Right forelimb (tissue), 1 donor: Measurements from ENCODE around the gene ARSG.

Source experiments
- DNase-seq: peaks from one replicate; pipeline ENCODE4 v3.0.0-alpha.2; 2018

ARSG gene

DNA sequence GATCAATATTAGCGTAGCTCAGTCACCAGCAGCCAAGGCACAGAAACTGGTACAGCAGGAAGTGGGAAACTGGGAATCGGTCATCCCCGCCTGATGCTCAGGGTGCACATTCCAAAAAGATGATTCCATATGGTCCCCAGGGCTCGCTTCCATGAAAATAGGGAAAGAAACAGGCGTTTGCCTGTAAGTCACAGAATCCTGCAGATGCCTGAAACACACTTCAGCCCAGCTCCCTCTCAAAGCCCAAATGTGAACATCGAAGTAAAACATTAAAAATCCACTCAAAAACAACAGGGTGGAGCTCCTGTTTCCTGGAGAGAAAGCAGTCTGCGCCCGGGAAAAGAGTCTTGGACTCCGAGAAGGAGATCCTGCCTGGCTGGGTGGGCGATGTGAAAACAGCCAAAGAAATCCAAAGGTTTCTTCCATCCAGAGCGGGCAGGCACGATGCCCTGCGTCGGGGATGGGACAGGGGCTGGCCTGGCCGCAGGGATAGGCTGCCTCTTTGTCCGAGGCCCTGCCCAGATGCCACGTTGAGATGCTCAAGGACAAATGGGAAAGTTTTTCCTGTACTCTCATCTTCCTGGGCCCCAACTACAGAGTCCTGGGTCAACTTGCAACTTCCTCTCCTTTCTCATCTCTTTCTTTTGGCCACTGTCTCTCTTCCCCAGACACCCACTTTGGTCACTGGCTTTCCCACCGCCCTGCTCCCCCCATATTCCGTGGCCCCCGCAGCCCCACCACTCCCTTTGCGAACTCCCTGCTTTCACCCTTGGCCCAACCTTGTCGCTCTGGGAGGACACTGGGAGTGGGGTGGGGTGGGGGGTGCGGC is 165.3 kb downstream of the ARSG start:
- peak; percentile 85 for DNase-seq

DNA sequence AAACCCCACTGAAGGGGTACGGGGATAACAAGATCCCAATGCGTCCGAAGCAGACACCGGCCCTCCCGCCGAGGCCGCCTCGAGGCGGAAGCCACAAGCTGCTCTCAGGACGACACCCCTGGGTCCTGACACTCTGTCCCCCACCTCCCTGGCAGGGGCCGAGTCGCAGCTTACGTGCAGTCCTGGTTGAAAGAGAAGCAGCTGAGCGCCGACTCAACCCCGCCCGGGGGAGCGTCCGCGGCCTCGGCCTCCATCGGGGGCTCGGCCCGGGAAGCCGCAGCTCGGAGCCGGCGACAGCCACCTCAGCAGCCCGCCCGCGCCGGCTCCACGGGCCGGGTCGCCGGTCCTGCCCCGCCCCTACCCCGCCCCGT is 165.9 kb downstream of the ARSG start, which contains the start of gene WIPI1:
Gene WIPI1, minus strand, starts transcription at position 329 of the 371 bp plus-strand sequence. Its CDS starts 75 bp downstream, at position 254.
- no peak for DNase-seq

DNA sequence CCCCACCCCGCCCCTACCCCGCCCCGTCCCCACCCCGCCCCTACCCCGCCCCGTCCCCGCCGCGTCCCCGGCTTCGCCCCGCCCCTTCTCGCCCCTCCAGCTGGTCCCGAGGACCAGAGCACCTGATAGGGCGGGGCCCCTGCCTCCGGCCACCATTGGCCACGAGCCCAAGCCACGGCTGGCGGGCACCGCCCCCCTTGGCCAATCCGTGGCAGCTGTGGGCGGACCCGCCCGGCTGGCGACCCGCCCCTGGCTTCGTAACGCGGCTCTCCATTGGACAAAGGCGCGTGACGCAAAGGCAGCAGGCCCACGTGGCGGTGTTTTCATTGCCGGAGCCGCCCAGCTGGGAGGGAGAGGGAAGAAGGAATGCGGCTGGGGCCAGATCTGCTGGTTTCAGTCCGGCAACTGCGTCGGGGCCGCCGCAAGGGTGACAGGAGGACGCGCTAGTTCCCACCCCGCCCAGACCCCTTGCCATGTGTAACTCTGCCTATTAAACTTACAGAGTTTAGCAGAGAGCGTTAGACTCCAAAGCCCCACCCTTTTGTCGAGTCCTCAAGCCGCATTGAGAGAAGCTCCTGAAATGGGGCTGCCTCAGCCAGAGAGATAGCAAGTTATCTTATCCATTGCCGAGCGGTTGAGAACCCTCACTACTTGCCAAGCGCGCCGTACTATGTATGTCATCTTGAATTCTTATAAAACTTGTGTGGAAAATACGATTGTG is 166.4 kb downstream of the ARSG start:
- peak; percentile 100 for DNase-seq

- no peak for DNase-seq
These were observed 167.2 kb downstream of the ARSG start for GRCh38 chr17:68458260-68459036.

GRCh38 chr17:68459037-68459639 is 167.8 kb downstream of the ARSG start:
- DNase-seq, result no peak

DNA sequence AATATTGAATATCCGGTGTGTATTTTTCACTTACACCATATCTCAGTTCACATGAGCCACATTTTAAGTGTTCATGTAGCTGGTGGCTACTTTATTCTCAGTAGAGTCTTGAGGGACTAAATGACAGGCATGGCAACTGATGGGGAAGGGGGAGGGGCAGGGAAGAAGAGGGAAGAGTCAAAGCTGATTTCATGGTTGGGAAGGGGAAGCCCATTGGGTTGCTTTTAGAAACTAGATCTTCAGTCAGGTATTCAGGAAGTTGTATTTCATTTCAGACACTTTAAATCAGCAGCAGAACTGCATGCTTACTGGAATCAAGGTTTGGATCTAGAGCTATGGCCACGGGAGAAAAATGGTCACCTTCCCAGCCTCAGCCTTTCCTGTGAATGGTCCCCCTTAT is 168.9 kb downstream of the ARSG start:
- DNase-seq, result no peak

GRCh38 chr17:68460715-68461114 is 169.4 kb downstream of the ARSG start:
- no peak for DNase-seq

DNA sequence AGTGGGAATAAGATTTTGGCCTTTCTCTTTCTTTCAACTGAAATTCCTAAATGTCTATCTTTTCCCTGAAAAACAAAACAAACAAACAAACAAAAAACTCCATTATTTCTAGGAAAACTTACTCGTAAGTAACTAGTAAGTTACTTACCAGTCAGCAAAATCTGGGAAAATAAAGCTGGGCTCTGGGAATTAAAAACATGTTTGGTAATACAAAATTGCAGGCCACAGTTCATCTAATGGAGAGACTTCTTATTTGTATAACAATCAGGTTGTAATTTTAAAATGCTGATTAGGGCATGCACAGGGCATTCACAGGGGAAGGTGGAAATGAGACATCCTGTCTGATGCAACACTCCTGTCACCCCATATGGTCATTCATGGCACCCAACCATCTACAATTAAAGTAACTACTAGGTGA is 169.8 kb downstream of the ARSG start:
- no peak for DNase-seq

DNA sequence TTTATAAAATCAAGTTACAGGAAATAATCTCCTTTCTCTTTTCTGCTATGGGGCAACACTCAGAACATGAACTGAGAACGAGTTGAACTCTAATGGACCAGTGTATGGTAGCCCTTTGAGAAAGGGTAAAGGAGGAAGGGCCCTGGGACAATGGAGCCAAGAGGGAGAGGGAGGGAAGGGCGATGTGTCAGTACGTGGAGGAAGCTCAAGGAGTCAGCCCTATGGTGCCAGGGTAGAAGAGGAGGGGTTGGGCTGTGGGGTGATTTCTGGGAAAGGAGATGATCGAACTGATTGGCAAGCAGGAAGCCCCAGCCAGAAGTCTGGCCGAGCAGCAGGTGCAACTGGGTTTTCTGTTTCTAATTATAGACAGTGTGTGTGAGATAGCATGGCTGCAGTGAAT is 170.3 kb downstream of the ARSG start:
- DNase-seq, result no peak

GRCh38 chr17:68462381-68463210 is 171.3 kb downstream of the ARSG start:
- DNase-seq, result peak; percentile 71

DNA sequence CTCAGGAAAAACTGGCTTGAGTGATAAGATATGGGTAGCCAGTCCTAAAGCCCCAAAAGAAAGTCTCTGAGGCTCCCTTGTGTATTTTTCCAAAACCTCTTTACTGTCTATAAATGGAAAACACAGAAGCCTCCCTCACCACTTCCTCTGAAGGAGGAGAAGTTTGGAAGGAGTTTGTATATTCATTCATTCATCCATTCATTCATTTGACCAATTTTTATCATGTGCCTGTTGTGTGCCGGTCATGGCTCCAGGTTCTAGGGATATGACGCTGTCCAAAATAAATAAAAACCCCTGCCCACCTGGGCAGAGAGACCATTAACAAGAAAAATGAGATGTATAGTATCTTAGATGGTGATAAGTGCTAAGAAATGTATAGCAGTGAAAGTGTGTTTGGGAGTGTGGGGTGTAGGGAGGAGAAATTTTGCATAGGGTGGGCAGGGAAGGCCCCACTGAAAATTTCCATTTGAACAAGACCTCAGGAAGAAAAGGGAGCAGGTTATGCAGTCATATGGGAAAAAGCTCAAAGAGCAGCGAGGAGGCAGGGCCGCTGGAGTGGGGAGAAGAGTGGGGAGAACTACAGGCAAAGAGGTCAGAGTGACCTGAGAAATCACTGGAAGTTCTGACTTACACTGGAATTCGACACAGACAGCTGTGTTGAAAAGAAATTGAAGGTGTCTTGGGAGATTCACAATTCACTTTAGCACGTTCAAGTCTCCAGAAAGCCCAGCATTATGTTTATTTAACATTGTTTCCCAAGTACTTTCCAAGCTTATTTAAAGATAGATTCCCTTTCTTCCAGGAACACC is 172.1 kb downstream of the ARSG start:
- no peak for DNase-seq

GRCh38 chr17:68468334-68468733 is 177.0 kb downstream of the ARSG start:
- DNase-seq, result no peak

- DNase-seq, result no peak
These were observed 177.5 kb downstream of the ARSG start for GRCh38 chr17:68468788-68469187.
